Myocyte (in vitro differentiated cells): ENCODE results near the gene RELN. TPM values are rescaled to one million over a fixed set of nuclear protein-coding genes. Genes with fewer than 3 reads are reported as not detected.

ENCODE experiments used
- DNase-seq: peaks from one replicate; pipeline ENCODE4 v3.0.0-alpha.2; 2012; ENCODE audit warnings: low read depth
- total RNA-seq: library from RNA; depleted of rRNA; stranded (reverse); fragments of >200 nt; gene quantifications from 2 replicates; pipeline ENCODE4 v1.2.3, GENCODE V29; 2014

Gene RELN
- total RNA-seq, 1 donor from 2014 or later = 0.13 TPM

DNA sequence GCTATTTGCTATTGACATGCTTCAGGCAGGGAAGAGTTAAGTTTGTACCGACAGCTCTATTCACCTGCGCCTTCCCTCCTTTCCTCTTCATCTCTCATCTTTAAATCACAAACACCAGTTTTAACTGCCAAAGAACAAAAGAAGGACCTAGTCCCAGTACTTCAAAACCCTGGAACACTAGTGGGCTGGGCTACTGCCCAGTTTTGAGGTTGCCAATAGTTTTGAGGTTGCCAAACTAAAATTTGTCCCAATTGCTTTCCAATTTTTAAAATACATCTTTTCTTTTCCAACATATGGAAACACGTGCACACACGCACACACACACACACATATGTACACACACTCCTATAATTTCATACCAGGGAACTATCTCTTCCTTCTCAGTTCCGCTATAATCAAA lies 412.8 kb downstream of the RELN start:
- no peak for DNase-seq

DNA sequence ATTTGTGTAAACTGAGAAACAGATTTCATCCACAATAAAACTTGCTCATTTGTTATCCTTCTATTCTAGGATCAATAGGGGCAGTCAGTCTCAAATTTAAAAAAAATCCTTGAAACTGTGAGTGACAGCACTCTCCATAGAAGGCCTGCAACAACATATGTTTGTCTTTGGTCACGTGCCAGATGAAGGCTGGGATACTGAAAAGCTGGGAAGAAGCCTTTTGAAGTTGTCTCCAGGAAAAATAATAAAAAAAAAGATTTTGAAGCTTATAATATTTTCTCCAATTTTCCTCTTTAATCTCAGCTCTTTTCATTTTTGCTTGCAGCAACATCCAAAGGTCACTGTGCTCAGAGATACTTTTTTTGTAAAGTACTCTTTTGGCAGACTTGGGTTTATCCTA lies 414.9 kb downstream of the RELN start:
- DNase-seq = no peak

DNA sequence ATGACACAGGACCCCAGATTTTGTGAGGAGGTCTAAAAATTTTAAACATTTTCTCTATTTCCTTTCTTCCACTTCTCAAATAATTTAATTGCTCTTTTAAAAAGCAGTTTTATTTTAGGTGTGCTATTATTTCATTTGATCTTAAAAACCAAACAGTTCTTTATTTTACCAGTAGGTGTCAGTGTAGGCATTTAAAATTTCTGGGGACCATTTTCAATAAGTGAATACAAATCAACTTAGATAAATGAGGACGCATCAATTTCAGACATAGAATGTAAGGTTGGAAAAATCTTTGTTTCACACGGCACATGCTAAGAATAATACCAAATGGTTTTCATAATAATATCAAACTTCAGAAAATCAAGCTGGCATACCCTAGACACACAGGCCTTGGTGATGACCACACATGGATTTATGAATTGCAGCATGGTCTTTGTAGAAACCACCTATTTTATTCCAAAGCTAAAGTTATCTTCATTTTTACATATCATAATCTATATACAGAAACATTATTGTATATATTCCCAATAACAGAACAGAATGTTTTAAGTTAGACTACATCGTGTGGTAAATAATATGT lies 415.9 kb downstream of the RELN start:
- peak; percentile 66 for DNase-seq

DNA sequence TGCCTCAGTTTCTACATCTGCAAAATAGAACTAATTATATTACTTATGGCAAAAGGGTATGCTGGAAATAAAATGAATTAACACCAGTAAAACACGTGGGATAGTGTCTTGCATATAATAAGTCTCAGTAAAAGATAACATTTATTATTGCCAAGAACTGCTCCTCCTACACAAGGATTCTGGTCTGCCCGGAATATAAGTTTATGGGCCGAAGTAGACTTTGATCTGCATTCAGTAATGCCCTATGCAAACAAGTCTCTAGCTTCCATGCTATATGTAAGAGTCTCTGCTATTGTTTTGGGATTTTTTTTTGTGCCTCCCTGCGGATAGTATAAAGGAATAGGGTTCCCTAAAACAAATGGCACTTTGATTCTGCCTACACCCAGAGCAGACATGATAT lies 417.9 kb downstream of the RELN start:
- DNase-seq = no peak

DNA sequence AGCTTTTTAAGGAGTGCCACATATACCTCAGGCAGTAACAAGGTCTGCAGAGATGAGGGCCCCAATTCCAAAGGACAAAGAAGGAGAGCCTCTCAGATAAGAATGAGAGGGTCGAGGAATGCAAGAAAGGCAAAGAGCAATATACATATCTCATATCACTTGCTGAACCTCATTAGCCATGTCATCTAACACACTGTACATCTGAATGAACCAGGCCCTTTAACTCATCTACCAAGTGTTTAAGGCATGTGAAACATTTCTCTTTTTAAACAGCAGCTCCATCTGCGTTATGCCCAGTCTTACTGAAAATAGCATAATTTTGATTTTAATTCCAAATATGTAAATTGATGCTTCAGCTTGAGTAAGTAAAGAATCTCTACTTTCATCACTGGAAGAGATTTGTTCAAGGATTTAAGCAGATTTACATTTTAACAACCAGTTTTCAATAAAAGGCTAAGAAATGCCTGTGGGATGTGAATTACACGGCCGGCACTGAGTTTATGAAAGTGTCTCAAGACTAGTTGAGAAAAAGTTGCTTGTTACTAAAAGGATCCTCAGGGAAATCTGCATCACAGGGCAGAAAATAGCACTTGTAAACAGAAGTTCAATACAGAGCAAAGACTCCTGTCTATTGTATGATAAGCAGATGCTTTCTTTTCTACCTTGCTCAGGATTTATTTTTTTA lies 419.7 kb downstream of the RELN start:
- DNase-seq = no peak

DNA sequence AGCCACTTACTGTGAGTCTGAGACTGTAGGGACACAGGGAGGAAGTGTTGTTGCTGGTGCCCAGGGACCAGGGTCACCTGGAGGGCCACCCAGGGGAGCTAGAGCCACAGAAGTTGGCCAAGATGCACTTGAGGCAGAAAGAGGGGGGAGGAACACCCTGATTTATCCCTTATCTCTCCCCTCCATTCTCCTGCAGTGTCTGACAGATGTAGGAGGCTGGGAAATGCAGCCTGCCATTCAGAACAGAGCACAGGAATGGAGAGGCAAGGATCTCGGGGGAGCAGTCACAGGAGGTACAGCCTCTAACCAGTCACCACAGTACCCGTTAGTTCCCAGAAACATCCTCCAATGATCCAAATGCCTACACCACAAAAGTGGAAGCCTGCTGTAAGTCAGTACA lies 425.0 kb downstream of the RELN start:
- DNase-seq = no peak

GRCh38 chr7:103560136-103560535 lies 429.3 kb downstream of the RELN start:
- no peak for DNase-seq

GRCh38 chr7:103551016-103551415 lies 438.4 kb downstream of the RELN start:
- DNase-seq = no peak

GRCh38 chr7:103549786-103550185 lies 439.7 kb downstream of the RELN start:
- DNase-seq = no peak

DNA sequence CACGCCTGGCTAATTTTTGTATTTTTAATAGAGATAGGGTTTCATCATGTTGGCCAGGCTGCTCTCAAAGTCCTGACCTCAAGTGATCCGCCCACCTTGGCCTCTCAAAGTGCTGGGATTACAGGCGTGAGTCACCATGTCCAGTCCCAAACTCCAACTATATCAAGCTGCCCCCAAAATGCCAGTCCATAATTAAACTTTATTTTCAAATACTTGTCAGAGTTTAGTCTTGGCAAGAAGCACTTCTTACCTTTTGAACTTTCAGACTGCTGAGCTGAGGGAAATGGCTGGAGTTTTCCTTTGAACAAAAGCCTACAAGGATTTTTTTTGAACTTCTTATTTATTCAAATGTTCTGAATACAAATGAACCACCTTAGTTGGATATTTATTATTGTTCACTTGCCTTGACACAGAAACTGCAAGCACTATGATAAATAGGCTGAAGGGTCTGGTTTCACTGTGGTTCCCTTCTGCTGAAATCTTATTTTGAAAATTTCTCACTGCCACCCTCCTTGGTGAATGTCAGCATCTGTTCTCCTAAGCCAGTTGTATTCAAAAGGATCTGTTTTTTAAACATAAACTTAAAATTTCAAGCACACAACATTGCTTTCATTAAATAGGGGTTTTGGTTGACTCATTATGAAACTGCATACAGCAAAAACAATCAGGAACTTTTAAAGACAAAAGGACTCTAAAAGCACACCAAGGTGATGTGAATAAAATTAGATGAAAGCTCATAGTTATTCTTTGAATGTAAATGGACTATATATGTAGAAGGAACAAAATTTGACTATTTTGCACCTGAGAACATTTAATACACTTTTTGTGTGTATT lies 441.8 kb downstream of the RELN start:
- DNase-seq = no peak

DNA sequence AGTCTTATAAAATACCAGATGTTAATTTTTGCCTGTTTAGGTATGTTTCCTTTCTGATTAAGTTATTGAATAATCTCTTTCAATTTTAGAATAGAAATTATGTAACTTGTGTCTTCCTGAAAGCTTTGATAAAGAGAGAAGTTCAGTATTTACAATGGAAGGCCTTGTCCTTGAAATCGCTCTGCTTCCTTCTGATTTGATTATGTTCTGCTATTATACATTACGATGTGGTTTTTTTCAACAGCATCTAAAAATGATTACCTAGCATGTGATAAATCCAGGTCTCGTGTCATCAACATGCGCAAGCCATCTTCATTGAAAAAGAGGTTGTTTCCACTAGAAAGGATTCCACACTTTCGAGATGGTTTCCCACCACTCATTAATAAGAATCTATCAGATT lies 447.0 kb downstream of the RELN start:
- no peak for DNase-seq

DNA sequence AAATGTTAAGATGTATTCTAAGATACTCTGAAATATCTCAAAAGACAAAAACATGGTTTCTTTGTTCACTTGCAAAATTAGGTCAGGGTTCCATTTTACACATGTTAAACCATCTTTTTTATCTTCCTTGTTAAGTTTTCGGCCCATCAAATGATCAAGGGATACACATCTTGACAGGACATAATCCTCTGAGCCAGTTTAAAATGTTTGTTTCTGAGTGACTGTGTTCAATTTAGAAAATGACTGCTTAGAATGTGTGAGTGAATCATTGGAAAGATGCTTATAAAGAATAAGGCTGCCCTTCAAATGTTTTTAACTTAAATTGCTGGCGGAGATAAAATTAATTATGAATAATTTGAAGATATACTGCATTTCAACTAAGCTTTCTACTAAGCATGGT lies 447.5 kb downstream of the RELN start:
- no peak for DNase-seq

GRCh38 chr7:103541026-103541425 lies 448.4 kb downstream of the RELN start:
- DNase-seq = peak; percentile 92

DNA sequence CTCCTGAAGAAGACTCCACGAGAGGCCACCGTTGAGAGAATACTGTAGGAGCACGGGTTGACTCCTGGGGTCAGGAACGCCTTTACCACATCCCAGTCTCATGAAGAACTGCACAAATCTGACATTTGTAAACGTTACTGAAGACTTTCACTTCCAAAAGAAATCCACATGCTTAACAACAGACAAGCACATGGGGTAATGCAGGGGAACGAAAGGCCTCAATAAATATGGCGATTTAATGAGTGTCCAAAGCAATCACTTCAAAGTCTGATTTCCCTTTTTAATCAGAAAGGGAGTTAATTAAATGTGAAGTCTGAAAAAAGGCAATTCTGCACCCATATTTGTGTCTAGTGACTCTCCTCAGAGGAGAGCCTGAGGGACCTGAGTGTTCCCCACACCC lies 449.1 kb downstream of the RELN start:
- no peak for DNase-seq

GRCh38 chr7:103539875-103540274 lies 449.6 kb downstream of the RELN start:
- no peak for DNase-seq

DNA sequence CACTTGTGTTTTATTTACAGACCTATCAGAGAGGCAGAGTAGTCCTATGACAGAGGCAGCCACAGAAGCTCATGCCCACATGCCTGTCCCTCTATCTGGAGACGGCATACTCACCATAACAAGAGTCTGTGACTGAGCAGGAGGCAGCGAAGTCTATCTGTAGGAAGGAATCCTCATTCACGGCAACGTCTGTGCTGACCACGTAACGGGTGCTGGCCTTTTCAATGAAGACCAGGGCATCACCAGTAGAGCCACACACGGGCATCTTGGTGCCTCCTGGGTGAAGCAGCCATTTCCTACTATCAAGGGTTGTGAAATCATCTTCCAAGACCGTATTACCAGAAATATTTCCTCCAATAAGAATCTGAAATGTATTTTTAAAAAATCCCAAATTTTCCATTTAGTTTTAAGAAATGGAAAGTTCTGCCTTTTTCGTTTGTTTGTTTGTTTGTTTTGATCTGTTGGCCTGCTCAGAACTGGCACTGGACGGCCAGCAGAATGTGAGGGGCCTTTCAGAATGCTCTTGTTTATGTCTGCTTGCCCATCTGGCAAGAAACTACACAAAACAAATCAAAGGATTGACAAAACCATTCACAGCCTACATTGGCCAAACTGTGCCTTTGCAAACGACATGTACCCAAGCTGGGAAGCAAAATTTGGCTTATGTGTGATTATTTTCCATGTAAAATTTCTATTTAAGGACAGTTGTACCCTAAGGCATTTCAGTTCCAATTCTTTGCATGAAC lies 450.3 kb downstream of the RELN start:
- no peak for DNase-seq

- no peak for DNase-seq
These were observed 455.7 kb downstream of the RELN start for GRCh38 chr7:103533761-103534160.

GRCh38 chr7:103532955-103533354 lies 456.5 kb downstream of the RELN start:
- DNase-seq = no peak

GRCh38 chr7:103528152-103528551 lies 461.3 kb downstream of the RELN start:
- DNase-seq = no peak

DNA sequence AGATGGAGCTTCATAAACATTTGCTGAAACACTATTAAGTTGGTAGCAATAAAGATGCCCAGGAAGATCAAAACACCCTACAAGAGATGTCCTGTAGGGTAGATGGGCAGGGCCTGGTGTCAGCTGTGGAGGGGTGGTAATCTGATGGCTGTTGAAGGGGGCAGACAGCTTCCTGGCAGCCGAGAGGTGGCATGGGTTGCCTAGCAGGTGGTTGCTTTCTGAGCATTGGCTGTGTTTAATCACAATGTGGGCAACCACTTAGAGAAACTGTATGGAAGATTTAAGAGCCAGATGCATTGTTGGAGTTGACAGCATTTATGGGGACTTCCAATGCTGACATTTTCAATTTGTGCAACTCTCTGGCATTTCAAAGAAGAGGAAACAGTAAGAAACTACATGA lies 463.5 kb downstream of the RELN start:
- no peak for DNase-seq

DNA sequence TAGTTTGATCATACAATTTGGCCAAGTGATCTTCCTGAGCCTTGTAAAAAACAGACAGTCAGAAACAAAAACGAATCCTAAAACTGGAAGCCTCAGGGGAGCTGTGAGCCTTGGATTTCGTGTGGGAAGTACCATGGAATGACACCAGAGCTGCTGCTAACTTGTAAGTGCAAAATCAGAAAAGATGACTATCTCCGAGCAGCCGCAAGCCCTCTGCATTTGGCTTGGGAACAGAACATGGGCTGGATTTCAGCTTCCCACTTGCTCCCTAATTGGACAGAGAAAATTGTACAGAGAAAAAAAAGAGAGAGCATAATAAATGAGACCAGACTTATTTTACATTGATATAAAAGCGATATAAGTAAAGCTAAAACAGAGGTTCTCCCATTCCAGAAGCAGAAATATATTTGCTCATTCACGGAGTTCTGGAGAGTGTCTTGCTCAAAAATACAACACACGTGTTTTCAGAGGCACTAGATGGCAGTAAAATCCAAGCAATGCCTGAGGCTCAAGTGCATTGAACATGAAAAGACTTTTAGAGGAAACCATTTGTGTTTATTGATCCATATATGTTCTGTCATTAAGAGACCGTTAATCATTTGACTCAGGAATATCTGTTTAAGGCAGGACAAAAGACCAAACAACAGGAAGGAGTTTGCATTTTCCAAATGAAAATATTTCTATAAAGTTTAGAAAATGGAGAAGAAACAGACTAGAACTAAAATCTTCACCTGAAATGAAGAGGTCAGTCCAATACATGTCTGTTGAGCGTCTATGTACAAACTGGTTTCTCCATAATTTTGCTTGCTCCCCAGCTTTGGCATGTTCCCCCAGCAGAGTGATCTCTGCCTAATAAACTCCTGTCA lies 465.2 kb downstream of the RELN start:
- peak; percentile 59 for DNase-seq
